ENCODE data around the gene ABCA4.

ABCA4 gene

DNA sequence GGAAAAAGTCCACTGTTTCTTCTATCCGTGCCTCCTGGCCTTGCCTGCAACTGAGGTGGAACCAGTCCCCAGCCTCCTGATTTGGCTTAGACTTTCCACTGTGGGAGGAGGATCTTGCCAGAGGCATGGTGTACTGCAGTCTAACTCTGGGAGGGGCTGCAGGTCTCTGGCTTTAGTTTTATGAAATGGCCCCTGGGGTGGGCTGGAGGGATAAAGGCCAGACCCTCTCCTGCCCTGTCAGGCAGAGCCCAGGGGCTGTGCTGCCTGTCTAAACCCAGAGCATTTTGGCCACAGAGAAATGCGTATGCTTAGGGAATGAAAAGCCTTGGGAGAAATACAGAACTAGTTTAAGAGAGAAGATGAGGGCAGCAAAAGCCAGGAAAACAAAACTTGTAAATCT is 73.0 kb downstream of the ABCA4 start:
- DNase-seq: no peak

DNA sequence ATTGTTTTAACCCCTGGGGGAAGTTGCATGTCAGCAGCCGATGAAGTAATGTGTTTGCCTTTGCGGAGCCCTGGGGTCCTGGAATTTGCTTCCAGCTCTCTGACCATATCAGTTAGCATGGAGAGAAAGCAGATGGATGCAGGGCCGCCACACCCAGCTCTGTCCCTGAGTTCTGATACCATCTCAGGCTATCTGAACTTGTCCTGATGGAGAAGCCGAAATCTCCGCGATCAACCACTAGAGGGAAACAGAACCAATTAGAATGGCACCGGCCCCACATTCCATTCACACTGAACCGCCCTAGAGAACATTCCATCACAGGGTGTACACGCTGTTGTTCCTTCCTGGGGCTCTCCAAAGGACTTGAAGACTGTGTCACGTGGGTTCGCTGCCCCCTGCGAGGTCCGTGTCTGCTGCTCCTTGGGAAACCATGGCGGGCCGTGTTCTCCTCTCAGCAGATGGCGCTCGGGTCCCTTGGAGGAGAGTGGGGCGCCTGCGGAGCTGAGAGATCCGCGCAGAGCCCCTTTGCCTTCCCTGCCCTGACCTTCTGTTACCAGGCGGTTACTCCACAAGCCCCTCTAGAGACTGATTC is 75.4 kb downstream of the ABCA4 start:
- peak; percentile 30 for DNase-seq

DNA sequence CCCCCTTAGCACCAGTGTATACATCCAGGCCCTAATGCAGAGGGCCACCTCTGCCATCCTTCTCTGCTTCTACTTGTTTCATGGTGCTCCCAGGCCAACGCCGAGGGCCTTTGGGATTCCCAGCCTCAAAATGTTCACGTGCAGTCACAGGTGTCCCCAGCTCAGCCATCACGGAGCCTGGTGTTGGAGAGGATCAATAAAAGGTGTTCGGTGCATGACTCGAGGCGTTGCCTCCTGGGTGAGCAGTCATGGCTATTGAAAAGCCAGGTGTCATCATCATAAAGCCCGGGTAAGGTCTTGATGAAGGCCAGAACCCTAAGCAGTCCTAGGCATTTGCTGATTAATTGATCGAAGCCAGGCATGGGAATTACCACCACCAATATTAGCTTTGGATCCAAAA is 76.1 kb downstream of the ABCA4 start:
- DNase-seq: no peak

DNA sequence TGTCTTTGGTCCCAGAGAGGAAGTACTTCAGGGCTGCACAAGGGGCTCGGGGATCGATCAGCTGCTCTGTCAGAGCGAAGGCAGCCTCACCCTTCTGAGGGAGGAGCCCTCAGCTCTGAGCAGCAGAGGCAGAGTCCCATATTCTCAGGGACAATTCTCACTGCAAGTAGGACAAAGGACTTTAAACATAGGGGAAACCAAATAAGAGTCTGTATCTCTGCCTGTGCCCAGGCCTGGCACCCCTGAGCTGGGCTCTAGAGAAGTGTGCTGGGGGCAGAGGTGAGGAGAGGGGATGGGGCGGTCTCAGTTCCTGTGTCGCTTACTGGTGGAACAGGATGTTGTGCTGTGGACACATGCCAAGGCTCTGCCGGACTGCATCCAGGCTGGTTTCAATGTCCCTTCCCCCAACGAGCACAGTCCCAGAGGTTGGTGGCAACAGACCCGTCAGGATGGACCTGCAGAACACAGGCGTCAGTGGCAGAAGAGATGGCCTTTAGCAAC is 76.6 kb downstream of the ABCA4 start:
- no peak for DNase-seq

DNA sequence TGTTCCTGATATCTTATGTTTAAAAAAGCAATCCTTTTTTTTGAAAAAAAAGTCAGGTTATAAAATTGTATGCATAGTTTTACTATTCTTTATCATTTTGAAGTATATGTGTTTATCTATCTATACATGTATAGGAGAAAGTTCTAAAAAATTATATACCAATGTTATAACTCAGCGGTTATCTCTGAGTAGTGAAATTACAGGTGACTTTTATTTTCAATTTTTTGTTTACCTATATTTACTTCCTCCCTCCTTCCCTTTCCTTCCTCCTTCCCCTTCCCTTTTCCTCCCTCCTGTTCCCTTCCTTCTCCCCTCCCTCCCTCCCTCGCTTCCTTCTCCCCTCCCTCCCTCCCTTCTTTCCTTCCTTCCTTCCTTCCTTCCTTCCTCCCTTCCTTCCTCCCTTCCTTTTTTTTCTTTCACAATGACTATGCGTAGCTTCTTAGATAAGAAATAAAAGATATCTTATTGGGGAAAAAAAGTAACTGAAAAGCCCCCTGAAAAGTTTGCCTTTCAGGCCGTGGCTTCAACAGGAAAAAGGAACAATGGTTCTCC is 77.1 kb downstream of the ABCA4 start:
- no peak for DNase-seq

DNA sequence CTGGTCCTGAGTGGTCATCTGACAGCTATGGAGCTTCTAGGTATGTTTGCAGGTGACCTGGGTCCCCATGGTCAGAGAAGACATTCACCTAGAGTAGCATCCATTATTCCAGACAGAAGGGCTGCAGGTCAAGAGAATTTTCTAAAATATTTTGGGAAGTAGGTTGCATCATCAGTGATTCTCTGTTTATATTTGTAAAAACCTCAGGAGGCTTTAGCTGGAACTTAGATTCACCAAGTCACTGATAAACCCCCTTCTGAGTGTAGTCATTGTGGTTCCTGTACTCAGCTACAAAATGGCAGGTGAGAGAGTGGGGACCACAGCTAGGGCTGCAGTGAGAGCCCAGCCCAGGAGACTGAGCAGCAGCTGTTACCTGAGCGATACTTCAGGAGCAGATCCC is 78.6 kb downstream of the ABCA4 start:
- DNase-seq: no peak

DNA sequence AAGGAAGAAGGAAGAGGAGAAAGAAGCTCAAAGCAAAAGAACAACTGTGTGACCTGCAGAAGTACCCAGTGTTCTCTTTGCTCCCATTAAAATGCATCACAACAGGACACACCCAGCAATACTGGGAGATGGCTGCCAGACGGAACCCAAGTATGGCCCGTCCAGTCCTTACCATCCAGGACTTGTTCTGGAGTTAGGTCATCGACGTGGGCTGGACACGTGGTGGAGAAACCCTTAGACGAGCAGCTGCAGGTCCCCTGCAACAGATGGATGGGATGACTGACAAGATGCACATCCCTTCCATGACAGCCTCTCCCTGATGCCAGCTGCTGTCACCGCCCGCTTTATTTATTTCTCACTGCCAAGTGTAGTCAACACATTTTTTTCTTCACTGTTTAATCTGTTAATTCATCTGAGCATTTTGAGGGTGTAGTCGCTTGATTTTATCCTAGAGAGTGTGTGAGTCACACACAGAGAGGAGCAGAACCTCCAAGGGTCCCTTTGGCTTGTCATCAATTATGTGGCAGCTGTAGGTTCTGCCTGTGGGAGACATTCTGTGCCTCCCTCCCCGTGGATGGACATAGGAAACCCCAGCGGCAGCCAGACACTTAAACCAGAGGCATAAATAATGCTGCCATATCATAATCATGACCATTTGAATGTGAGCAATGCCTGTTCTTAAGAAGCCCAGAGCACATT is 80.9 kb downstream of the ABCA4 start:
- no peak for DNase-seq

DNA sequence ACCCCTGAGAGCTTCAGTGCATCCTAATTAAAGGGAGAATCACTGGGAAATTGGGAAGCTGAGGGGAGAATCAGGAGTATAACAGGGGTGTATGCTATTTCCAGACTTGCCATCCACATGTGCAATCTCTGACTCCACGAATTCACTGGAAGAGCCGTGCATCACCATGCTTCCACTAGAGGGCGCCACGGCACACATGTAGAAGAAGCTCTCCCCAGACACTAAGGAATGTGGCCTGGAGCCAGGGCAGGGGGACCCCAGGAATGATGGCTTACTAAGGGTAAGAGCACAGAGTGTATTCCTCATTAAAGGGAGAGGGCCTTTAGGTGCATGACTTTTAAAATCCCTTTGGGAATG is 81.5 kb downstream of the ABCA4 start:
- DNase-seq: peak; percentile 27

DNA sequence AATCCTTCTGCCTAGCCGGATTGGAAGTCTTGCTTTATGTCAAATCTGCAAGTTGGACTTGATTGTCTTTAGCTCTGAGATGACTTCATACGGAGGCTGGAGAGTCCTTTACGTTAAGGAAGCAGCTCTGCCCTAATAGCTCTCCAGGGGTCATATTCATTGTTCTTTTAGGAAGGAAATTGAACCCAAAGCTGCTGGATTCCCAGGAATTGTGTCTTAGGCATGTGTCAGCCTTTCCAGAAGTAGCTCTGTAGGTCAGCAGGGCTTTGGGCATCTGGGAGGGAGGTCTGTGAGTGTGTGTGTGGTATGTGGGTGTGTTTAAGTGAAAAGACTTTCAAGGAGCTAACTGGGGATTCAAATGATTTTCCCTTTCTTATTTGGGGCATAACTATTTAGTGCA is 82.4 kb downstream of the ABCA4 start:
- DNase-seq: no peak

DNA sequence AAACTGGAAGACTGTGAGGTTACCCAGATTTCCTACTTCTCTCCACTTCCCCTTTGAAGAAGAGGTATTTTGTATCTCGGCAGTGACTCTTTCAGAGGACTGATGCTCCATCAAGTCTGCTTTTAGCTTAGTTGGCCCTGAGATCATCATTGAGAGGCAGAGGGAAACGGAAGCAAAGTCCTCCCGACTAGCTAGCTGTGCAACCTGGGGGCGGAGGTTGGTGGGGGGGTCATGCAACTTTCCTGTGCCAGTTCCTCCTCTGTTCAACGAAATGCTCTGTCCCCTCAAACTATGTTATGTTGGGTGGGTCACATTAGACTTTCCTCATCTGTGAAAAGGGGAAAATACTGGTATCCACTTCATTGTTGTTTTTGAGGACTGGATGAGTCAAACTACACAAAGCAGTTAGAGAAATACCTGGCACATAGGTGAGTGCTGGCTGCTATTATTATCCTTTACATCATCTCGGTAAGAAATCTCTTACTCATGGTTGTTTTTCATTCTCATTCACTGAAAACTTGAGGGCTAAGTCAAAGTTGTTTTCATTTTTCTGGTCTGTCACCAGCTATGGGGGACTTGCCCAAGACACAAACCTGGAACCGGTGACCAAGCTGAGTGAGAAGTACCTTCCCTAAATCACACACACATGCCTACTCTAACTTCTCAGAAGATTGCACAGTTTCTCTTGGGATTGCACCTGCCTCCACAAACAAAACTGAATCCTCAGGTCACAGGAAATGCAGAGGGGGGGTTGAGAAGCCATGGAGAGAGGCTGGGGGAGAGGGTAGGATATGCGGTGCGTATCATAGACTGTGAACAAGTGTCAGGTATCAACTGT is 83.3 kb downstream of the ABCA4 start:
- no peak for DNase-seq

DNA sequence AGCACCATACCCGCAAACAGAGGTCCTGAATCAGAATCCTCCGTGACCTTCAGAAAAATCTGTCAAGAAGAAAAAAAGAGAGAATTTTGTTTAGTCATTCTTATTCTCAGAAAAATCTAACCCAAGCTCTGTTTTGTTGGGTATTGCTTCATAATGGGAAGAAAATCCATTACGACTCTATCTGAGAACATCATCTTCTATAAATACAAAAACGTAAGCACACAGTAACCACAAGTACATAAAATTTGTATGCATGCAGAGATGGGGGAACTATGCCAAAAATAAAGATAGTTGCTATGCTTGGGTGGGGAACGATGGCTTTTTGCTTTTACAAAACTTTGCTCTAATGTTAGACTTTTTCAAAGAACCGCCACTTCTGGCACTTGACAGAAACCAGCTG is 84.2 kb downstream of the ABCA4 start:
- no peak for DNase-seq

DNA sequence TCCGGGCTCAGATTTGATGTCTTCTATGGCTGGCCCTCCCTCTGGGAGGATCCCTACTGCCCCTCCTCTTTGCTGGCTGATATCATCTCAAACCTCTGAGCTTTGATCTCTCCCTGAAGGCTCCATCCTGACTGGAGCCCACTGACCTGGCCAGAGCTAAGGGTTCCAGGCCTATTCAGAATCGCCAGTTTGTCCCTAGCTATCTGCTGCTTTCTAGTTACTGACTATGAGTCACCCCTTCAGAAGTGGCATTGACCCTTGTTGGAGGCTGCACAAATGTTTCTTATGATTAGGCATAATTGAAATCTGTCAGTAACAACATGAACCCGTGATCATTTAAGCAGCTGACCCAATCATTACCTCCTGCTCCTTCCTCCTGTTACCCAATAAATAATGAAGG is 87.1 kb downstream of the ABCA4 start:
- DNase-seq: no peak

DNA sequence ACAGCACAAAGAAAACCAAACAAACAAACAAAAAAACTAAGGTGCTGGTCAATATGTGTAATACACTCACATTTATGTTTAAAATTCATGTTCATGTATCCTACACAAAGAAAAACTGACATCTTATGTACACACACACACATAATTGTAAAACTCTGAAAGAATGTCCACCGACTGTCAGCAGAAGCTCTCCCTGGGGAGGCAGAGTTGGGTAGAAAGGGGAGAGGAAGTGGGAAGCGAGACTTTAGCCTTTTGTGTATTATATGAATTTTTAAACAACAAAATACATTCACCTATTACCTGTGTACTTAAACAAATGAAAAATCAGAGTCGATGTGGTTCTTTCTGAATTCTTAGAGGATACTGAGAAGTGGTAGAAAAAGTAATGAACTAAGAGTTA is 88.3 kb downstream of the ABCA4 start:
- DNase-seq: no peak

DNA sequence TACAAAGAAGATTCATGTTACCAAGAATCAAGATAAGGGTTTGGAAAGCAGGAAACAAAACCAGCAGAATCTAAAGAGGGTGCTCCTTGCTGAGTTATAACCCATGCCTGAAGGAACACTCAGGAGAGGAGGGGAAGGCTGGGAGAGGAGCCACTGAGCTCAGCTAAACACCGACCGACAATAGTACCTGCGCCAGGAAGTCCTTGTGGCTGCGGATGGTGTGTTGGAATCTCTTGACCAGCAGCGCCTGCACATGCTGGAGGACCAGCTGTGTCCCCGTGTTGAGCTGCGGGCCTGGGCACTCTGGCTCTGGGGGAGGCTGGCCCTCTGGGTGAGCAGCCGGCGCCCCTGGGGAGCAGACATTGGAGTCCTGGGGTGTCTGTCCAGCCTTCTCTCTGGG is 89.4 kb downstream of the ABCA4 start:
- no peak for DNase-seq

DNA sequence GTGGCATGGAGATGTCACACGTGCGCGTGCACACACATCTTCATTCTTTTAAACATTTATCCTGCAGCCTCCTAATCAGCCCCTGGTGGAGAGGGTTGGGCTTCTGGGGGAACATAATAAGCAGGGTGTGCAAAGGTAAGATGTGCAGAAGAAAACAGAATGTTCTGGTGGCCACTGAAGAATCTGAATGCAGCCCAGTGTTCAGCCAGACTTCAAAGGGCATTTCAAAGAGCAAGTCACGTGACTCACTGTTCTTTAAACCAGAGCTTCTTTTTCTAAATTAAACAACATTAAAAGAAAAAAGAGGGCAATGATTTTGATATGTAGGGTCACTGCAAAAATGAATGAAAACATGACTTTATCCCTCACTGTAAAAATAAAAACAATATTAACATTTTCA is 89.8 kb downstream of the ABCA4 start:
- no peak for DNase-seq

DNA sequence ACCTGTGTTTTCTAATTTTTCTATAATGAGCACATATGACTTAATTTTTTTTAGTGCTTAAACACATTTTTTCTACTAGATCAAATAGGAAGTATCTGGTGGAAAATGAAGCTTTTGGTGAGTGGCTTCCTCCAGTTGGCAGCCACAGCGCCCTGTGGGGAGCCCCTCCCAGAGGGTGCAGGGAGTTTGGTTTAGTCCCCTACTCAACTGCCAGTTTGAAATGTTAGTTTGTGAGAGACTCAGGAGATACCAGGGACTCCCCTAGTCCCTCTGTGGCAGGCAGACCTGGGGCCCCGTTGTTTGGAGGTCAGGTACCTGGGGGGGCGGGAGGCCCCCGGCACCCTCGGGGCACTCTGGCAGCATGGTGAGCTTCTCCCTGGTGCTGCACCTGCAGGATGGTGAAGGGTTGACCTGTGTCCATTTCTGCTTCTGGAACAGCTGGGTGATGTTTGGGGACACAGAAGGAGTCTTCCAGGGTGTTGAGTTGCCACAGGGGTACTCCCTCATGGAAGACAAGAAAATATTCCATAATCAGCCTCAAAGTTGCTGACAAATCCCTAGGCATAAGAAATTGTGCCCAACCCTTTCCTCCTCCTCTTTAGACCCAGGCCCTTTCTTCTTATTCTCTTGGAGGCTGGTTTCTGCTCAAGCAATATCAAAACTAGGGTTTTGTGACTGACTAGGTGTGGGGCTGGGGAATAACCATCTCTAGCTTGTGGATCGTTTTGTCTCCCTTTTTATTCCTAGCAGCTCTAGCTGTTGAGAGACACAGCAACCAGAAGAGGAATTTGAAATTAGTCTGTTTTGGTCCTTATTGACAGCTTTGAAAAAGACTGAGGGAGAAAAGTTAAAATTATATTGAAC is 91.6 kb downstream of the ABCA4 start:
- DNase-seq: no peak

DNA sequence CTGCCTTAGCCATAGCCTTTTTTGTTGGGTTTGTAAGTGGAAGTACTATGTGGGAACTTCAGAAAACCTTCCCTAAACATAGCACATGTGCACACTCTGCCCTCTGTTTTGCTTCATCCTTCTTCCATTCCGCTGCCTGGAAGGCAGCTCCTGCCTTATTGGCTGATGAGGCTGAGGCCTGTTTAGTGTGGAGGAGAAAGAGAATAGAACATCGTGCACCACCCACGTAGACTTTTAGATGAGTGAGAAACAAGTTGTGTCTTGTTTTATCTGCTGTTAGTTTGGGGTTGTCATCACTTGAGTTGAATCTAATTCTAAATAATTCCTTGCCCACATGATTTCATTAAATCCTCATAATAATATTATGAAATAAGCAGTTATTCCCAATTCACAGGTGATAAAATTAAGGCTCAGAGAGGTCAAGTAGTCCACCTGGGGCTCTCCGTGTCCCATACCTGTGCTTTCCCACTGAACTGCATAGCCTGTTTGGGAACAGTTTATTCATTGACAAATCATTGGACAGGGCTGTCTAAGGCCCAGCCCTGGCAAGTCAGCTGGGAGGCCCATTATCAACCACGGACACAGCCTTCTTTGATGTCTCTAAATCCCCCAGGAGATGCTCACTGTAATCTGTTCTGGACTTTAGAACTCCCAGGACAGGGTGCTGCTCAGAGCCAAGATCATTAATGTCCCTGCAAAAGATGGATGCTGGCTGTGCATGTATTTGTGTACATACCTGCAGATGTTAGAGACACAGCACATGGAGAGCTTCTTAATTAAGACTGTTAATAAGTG is 93.0 kb downstream of the ABCA4 start:
- DNase-seq: no peak

DNA sequence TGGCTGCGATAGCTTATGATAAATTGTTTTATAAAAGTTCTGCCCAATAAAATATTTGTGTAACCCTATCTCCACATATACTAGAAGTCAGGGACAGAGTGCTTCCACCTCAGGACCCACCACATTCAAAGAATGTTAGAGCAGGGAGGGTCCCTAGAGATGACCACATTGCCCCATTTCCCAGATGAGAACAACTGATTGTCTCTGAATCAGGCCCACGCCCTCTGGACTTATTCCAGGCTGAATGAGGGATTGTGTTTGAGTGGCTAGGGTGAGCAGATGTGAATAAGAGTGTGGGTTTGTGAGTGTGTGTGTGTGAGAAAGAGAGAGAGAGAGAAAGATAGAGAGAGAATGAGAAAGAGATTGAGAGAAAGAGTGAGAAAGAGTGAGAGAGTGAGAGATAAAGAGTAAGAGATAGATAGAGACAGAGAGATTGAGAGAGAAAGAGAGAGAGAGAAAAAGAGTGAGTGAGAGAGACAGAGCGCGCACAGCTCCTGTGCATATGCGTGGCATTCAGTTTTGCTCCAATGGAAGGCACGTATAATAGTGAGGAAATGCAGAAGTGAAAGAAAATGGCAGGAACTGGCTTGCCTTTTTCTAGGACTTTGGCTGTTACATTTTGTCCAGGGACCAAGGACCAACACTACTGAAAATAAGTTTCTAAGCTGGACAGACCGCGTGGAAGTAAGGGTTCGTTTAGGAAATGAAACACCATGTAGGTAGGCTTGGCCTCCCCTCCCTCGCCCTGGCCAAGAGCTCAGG is 94.1 kb downstream of the ABCA4 start:
- no peak for DNase-seq

DNA sequence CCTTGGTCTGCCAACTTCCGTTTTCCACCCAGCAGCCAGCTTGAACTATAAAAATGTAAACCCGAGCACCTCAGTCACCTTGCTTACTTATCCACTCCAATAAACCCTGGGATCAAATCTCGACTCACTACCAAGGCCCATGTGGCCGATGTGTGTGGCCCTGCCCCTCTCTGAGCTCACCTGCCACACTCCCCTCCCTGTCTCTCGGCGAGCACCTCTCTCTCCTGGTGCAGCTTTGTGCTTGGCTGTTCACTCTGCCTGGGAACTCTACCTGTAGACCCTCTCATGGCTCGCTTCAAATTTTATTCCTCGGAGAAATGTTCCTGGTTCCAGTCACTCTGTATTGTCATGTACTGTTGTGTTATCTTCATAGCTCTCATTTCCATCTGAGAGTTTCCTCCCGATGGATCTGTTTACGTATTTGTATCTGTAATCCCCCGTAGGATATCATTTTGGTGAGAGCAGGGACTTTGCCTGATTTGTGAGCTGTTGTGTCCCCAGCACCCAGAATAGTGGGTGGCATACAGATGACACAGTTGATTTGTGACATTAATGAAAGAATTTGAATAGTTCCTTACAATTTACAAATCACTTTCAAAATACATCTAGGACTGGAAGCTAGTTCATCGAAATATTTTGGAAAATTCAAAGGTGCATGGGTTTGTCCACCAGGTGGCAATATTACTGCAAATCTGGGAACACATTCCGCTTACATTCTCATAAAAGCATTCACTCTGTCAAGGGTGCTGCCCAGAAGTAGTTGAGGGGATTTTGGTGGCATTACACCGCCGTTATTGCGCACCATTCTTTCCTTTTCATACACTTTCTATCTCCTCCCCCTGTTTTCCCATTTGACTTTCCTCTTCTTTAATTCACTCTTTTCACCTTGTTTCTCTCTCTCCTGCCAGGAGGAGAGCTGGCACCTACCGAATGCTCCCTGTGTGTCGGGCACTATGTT is 95.3 kb downstream of the ABCA4 start:
- no peak for DNase-seq

Measured in DMS 273 treated with DMSO at 0.1 percent for 48 hours (cell line).